GM04504 (cell line): ENCODE measurements around the gene MYRFL.
"Not testable (repeated sequence)": the region's sequence is repeated elsewhere in the genome, so short reads cannot be mapped to it uniquely, and the experiment has no call there.

ENCODE experiments used
- DNase-seq: peaks from one replicate; pipeline ENCODE4 v3.0.0-alpha.2; 2012; ENCODE audit warnings: low read depth

MYRFL gene

GRCh38 chr12:69824966-69825560 lies at the start of gene MYRFL:
MYRFL (plus strand) TSS chr12:69825227; CDS start chr12:69825518, 291 bp downstream.
- DNase-seq, result no peak

GRCh38 chr12:69779928-69780327 lies 45.1 kb upstream of the MYRFL start:
- DNase-seq, result no peak

- DNase-seq, result no peak
Observed at GRCh38 chr12:69783365-69783764, 41.7 kb upstream of the MYRFL start.

- DNase-seq, result no peak
Observed at GRCh38 chr12:69789351-69789750, 35.7 kb upstream of the MYRFL start.

GRCh38 chr12:69792533-69792932 lies 32.5 kb upstream of the MYRFL start:
- no peak for DNase-seq

- DNase-seq, result not testable (repeated sequence)
Observed at GRCh38 chr12:69807101-69807897, 17.7 kb upstream of the MYRFL start.

GRCh38 chr12:69810870-69811498 lies 14.0 kb upstream of the MYRFL start:
- DNase-seq, result no peak

GRCh38 chr12:69816082-69816481 lies 8.9 kb upstream of the MYRFL start:
- DNase-seq, result no peak

GRCh38 chr12:69821032-69821455 lies 4.0 kb upstream of the MYRFL start:
- DNase-seq, result no peak

- DNase-seq, result no peak
Observed at GRCh38 chr12:69821456-69822159, 3.4 kb upstream of the MYRFL start.

- DNase-seq, result no peak
Observed at GRCh38 chr12:69822201-69822860, 2.7 kb upstream of the MYRFL start.

GRCh38 chr12:69824028-69824427 lies 999 bp upstream of the MYRFL start:
- DNase-seq, result no peak

- DNase-seq, result no peak
Observed at GRCh38 chr12:69828897-69829296, 3.9 kb downstream of the MYRFL start.

GRCh38 chr12:69833696-69834095 lies 8.7 kb downstream of the MYRFL start:
- DNase-seq, result no peak

- no peak for DNase-seq
Observed at GRCh38 chr12:69834147-69834546, 9.1 kb downstream of the MYRFL start.

- no peak for DNase-seq
Observed at GRCh38 chr12:69834576-69834975, 9.5 kb downstream of the MYRFL start.

GRCh38 chr12:69835081-69835480 lies 10.1 kb downstream of the MYRFL start:
- DNase-seq, result no peak

- no peak for DNase-seq
Observed at GRCh38 chr12:69836015-69836414, 11.0 kb downstream of the MYRFL start.

- DNase-seq, result no peak
Observed at GRCh38 chr12:69837191-69837590, 12.2 kb downstream of the MYRFL start.

- DNase-seq, result no peak
Observed at GRCh38 chr12:69837657-69838415, 12.8 kb downstream of the MYRFL start.

GRCh38 chr12:69840727-69841126 lies 15.7 kb downstream of the MYRFL start:
- DNase-seq, result no peak
